HS-27A (cell line): Measurements from ENCODE around the gene GGA2.
"Not testable (repeated sequence)": the region's sequence is repeated elsewhere in the genome, so short reads cannot be mapped to it uniquely, and the experiment has no call there.

ENCODE experiments used
- DNase-seq: peaks from one replicate; pipeline ENCODE4 v3.0.0-alpha.2; 2012; ENCODE audit warnings: low read depth, missing footprints

GGA2 gene

DNA sequence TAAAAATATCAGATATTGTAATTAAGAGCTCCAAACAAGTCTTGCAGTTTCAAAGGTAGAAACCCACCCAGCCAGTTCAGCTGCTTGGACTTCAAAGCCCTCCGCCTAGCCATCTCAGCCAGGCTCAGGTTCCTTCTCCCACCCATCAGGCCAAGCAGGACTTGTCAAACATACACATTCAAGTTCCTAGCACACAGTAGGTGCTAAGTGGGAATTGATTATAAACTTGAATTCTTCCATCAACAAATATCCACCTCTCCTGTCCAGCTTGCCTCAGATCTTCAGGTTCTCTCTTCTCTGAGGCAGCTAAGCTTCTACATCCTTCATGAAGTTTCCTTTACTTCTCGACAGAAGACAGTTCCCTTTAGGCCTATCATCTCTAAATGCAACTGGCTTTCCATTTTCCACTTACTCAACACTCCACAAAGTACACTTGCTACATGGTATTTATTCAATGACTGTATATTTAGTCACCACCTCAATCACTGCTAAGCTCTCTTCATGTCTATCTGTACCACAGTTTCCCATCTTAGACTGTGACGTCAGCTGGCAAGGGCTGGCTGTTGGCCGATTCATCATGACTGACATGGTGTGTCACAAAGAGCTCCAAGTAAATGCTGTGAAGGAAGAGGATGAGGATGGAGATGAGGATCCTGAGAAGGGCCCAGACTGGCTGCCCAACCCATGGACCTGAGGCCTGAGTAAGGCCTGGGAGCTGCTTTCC is 44.0 kb downstream of the GGA2 start:
- DNase-seq: peak; percentile 38

DNA sequence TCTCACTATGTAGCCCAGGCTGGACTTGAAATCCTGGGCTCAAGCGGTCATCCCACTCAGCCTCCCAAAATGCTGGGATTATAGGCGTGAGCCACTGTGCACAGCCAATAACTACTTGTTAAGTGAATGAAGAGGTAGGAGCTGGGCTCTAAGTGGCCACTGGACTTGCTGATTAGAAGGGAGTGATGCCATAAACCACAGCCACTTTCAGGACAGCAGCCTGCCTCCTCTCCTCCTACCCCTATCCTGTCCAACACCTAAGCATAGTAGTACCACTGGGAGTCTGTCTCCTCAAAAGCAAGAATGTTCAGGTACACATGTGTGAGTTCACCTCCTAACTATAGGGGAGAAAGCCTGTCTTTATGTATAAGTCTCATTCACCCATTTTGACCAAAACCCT is 45.1 kb downstream of the GGA2 start:
- DNase-seq: no peak

DNA sequence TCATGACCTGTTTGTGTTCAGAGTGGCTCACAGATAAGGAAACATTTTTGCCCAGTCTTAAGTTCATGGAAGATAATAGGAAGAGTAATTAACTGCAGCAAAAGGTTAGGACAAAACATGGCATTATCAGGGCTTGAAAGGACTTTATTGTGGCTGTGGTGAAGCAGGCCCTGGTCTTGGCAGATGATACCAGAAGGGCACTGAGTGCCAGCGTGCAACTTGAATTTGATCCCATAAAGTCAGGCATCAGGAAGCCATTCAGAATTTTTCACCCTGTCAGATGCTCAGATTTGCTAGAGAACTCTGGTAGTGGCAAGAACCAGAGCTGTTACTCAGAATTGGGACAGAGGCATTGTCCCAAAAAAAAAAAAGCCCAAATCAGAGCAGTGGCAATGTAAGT is 46.1 kb downstream of the GGA2 start:
- DNase-seq: no peak

DNA sequence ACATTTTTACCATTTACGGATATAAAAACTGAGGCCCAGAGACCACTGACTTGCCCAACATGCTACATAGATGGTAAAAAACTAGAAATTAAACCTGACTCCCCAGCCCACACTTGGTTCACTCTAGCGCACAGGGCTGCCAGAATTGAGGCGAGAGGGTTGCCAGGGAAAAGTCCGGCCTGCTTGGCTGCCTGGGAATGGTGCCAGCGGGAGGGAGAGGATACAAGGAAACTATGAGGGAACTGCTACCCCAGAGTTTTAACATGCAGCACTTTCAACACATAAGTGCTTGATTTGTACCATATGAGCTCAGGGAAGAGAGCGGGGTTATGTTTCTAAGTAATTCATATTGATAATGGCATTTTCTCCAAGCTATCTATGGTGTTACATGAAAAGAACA is 47.3 kb downstream of the GGA2 start:
- DNase-seq: not testable (repeated sequence)

DNA sequence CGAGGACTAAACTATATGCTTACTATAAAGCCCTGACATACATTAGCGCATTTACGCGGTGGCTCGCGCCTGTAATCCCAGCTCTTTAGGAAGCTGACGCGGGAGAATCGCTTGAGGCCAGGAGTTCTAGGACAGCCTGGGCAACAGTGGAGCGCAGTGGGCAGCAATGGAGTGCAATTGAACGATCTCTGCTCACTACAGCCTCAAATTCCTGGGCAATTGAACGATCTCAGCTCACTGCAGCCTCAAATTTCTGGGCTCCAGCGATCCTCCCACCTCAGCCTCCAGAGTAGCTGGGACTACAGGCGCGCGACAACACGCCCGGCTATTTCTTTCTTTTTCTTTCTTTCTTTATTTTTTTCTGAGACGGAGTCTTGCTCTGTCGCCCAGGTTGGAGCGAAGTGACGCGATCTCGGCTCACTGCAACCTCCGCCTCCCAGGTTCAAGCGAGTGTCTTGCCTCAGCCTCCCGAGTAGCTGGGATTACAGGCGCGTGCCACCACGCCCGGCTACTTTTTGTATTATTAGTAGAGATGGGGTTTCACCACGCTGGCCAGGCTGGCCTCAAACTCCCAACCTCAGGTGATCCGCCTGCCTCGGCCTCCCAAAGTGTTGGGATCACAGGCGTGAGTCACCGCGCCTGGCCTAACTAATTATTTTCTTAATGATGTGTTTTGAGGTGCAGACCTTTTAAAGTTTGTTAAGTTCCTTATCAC is 56.8 kb downstream of the GGA2 start:
- DNase-seq: no peak

DNA sequence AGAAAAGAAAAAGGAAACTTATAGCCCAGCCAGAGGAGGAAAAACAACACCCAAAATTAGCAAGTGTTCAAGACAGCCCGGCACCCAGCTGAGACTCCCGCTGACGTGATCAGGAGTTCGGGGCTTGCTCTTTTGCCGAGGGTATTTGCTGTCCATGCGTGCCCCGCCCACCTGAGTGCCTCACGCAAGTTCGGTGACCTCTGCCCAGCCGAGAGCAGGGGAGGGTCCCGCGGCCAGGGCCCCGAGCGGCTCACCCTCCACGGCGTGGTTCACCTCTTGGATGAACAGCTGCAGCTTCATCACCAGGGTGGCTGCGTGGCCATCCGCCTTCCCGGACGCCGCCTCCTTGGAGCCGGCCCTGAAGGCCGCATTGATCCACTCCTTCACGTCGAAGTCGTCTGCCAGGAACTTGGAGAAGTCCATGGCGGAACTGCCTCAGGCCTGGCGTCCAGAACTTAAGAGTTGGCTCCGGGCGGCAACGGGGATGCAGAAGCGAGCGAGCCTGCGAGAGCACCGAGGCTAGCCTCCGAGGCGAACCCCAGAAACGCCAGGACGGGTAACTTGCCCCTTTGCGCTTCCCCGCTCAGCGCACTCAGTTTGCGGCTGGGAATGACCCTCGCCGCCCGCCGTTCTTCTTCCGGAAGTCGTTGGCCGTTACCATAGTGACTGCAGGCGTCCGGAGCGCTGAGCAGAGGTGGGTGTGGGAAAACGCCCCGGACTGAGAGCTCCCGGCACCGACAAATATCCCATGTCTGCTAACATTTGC is 57.5 kb downstream of the GGA2 start, which contains the start of gene COG7:
TSS of gene COG7 (minus strand) at position 618 of the 766 bp plus-strand sequence. CDS start at position 423, 195 bp downstream.
- DNase-seq: peak; percentile 67

DNA sequence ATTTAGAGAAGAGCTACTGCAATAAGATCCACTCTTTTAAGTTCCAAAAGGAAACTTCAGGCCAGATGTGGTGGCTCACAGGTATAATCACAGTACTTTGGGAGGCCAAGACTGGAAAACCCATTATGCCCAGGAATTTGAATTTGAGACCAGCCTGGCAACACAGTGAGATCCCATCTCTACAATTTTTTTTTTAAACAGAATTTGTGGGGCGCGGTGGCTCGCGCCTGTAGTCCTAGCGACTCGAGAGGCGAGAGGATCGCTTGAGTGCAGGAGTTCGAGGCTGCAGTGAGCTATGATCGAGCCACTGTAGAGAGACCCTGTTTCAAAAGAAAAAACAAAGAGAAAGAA is 58.1 kb downstream of the GGA2 start:
- DNase-seq: no peak

DNA sequence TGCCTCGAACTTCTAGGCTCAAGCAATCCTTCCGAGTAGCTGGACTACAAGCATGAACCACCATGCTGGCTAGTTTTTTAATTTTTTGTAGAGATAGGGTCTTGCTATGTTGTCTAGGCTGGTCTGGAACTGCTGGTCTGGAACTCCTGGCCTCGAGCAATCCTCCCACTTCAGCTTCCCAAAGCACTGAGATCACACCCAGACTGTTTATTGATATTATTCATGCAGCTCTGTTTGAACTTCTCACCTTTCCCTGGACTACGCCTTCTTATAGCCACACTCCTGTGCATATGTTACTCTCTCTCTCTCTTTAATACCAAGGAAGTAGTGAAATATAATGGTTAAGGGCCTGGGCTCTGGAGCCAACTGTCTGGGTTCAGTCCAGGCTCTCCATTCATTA is 61.9 kb downstream of the GGA2 start:
- DNase-seq: no peak

DNA sequence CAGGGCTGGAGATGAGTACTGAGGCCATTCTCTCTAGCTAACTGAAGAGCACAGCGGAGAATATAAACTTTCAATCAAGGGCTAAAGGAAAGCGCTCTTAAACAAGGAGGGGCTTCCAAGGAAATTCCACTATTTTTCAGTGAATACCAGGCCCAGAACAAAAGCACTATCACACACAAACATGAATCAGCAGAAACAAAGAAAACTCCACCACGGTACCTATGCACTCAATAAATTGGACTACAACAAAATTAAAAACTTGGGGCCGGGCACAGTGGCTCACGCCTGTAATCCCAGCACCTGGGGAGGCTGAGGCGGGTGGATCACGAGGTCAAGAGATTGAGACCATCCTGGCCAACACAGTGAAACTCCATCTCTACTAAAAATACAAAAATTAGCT is 72.8 kb downstream of the GGA2 start:
- DNase-seq: not testable (repeated sequence)

DNA sequence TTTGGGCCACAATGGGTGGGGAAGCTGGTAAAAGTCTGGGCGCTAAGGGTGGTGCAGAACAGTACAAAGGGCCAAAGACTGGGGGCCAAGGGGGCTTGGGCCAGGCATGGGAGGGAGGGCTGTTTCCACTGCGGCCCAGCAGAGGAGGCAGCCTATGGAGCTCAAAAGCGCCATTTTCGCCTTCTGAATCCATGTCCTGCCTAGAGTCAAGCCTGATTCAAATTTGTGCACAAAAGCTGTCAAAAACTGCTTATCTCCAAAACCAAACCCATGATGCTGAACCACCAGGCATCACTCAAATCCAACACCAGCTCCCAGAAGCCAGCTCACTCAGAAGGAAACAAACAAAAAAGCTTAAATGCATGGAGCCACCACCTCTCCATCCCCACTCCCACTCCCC is 73.3 kb downstream of the GGA2 start:
- no peak for DNase-seq

DNA sequence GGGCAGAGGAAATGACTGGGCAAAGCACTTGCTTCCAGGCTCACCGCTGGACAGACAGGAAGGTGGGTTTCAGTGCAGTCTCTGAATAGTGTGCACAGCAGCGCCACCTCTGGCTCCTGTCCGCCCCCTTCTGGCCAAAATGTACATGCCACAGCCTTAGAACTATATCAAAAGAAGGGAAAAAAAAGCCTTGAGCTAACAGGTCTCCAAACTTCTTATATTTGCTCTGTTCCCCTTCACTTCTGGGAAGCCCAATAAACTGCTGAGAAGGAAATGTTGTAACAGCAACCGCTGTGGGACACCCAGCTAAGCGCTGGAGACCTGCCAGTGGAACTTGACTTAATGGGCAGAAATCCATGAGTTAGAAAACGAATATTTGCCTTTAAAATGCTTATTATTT is 74.8 kb downstream of the GGA2 start:
- DNase-seq: no peak

DNA sequence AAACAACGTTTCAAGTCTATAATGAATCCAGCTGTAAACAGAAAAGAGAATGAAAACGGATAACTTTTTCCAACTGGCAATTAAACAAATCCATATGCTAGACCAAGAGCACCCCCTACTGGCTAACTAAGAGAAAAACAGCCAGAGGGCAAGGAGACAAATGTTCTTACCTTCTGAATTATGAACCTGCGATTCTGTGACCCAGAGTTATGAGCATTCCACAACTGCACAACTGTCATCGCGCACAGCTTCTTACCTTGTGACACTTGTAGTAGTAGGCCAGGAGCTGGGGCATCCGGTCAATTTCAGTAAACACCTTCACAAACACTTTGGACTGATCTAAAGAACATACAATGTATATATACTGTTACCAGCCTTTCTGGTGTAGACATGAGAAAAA is 75.9 kb downstream of the GGA2 start:
- no peak for DNase-seq

DNA sequence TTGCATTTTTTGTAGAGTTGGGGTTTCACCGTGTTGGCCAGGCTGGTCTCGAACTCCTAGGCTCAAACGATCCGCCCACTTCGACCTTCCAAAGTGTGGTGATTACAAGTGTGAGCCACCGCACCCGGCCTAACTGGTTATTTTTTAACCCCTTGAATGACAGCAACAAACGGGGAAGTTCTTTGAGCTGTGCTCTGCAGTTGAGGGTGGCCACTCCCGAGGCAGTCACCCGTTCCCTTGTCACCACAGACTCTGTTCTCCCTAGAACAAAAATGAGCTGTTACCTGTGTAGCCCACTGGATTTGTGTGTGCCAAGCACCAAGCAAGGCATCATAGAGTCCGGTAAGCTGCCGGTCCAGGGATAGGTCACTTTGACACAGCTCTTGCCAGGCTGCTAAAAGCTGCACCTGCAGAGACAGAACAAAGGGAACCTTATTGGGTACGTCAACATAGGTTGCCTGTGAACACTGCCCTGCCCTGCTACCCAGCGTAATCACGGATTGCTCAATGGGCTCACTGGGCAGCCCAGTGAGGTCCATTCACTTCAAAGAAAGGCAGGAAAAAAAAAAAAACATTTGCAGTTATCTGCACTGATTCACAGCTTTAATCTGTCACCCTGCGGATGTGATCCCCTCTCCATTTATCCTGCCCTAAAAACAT is 76.9 kb downstream of the GGA2 start:
- no peak for DNase-seq

DNA sequence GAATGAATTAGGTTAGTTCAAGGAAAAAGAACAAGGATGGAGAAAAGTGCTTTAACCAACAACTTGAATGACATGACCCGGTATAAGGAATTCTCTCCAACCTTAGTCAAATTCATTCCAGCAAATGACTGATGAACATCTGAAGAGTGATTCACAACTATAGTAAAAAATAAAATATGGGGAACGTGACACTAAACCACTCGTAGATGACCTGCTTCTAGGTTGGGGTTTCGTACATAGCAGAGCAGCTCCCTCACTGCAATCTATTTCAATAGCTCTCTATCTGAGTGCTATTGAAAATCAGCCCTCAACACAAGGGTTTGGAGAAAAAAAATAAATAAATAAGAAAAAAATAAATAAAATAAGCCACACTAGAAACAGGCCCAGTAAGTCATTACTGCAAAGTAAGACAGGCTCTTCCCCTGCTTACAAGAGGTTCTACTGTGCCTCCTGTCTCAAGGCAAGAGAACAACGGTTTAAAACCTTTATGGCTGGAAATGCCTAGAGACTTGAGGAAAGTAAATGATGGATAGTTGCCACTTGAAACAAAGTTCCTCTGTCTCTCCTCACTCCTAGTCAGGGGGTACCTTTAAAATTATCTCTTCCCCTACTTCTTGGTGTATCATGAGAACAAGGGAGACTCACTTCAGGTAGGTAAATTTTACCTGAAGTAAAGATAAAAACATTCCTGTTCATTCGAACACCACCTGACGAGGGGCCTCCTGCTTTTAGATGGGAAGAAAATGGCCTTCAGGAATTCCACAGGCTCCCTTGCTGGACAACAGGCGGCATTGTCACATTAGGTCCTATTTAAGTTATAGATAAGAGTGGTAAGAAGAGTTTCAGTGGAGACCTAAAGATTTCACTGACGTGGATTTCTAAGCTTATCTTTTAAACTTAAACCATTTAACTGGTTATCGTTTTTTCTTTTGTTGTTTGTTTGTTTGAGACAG is 77.8 kb downstream of the GGA2 start:
- DNase-seq: no peak

DNA sequence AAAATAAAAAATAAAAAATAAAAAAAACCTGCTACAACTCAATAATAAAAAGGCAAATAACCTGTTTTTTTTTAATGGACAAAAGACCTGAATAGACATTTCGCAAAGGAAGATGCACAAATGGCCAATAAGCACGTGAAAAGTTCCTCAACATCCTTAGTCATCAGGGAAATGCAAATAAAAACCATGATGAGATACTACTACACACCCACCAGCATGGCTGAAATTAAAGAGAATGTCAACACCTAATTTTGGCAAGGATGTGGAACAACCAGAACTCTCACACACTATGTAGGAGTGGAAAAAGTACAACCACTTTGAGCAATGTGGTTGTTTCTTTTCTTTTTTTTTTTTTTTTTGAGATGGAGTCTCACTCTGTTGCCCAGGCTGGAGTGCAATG is 81.9 kb downstream of the GGA2 start:
- DNase-seq: no peak

DNA sequence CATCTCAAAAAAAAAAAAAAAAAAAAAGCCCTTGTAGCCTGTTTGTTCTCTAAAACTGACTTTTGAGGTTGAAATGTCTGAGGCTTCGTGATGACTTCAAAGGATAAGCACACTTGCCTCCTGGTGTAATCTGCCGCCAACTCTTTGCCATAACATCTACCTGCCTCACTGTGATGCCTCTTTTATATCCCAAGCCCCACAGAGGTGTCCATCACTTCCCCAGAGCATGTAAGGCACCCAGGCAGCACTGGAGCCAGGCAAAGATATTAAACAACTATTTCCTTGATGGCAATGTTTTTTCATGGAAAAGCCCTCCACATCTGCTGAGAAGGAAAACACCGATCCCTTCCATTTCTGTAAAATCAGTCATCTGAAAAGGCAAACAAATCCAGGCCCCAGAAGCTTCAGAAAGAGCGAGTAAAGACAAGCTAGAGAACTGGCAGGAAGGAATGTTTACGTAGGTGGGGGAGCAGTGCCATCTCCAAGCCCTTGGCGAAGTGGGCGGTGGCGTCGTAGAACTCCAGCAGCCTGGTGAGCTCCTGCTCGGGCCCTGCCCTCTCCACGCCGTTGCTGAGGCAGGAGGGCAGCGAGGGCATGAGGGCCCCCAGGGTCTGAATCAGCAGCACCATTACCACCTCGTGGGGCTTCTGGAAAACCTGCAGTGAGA is 85.9 kb downstream of the GGA2 start:
- no peak for DNase-seq

DNA sequence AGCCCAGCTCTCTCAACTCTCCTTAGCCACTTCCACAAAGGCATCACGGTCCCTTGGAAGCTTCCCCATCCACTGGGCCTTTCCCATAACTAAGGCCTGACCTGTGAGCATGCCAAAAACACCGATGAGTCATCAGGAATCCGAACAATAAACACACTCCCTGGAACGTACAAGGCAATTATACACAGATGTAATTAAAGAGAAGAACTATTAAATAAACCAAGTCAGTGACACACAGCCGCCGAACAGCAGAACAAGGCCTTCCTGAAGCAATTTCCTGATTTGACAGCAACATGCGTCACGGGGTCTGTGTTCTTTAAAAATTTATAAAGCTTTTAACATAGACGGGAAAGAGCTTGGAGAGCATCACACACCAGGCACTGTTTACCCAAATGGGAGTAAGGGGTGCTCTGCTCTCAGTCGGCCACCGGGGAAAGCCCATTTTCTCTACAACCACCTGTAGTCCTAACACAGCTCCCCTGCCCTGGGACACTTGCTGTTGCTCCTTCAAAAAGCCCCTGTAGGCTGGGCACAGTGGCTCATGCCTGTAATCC is 86.7 kb downstream of the GGA2 start:
- peak; percentile 69 for DNase-seq

DNA sequence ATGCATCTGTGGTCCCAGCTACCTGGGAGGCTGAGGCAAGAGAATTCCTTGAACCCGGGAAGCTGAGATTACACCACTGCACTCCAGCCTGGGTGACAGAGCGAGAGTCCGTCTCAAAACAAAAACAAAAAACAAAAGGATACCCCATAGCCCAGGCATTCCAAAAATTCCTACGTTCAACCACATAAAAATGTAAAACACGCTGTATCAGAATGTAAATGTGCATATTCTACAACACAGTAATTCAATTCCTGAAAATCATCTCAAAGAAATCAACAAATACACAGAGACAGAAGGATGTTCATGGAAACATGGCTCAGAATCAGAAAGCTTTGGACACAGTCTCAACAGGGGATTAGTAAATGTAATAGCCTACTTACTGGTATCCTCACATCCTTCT is 90.3 kb downstream of the GGA2 start:
- peak; percentile 43 for DNase-seq

DNA sequence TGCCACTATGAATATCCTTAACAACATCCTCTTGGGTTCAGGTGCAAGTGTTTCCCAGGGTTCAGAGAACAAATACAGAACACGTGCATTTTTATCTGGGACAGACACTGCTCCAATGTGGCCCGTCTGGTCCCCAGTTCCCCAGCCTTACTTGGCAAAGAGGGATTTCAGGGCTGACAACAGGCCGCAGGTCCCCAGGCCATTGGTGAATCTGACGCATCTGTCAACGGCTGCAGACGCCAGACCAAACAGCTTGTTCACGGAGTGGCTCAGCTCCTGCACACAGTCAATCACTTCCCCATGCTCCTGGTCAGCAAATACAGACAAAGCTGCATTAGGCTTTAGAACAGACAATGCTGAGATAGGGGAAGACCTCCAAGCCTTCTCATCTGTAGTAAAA is 93.5 kb downstream of the GGA2 start:
- DNase-seq: no peak

DNA sequence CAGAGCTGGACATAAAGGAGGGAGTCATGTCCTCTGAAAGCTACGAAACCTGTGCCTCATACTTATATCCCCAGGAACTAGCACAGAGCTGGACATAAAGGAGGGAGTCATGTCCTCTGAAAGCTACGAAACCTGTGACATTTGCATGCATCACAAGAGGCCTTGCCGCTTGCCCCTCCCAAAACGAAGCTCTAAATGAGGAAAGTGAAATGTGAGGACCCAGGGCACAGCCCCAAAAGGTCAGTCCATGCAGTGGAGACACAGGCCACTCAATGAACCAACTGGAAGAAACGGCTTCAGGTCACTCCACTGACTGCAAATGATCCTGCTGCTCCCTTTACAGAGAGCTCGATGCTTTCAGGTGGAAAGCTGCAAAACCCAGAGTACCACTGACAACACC is 95.6 kb downstream of the GGA2 start:
- DNase-seq: no peak
